MG63 (cell line): Measurements from ENCODE around the gene HECTD4. TPM values are rescaled to one million over a fixed set of nuclear protein-coding genes. Genes with fewer than 3 reads are reported as not detected.
"Not testable (repeated sequence)": the region's sequence is repeated elsewhere in the genome, so short reads cannot be mapped to it uniquely, and the experiment has no call there.

Experiments
- DNase-seq: peaks from one replicate; pipeline ENCODE4 v3.0.0-alpha.2; 2020
- H3K27me3 ChIP-seq: fragments of 250-450 bp; sonication (Bioruptor Pico); 2 replicates; pipeline ENCODE4 v1.5.1; 2020; ENCODE audit warnings: mild to moderate bottlenecking, moderate library complexity
- H3K36me3 ChIP-seq: fragments of 250-450 bp; sonication (Bioruptor Pico); 2 replicates; pipeline ENCODE4 v1.5.1; 2020; ENCODE audit warnings: mild to moderate bottlenecking, moderate library complexity
- H3K4me3 ChIP-seq: fragments of 250-450 bp; sonication (Bioruptor Pico); 2 replicates; pipeline ENCODE4 v1.5.1; 2020; ENCODE audit warnings: mild to moderate bottlenecking, moderate library complexity
- H3K9me3 ChIP-seq: fragments of 250-450 bp; sonication (Bioruptor Pico); 2 replicates; pipeline ENCODE4 v1.5.1; 2020; ENCODE audit warnings: mild to moderate bottlenecking, moderate library complexity
- total RNA-seq: library from RNA; depleted of rRNA; stranded (reverse); fragments of >200 nt; shearing (Covaris generic); gene quantifications from 2 replicates; pipeline ENCODE4 v1.2.3, GENCODE V29; 2014; ENCODE audit warnings: low replicate concordance

The HECTD4 gene
- total RNA-seq, 1 experiment from 2014 or later: 8.0 TPM

- Histone ChIP-seq H3K27me3 (no peaks in the 10 kb centered on the region), H3K36me3 (peaks cover 2% of the 10 kb centered on the region; the same call in 1 of the 2 replicates), H3K4me3 (no peak overlapping the region), H3K9me3 (no peaks in the 10 kb centered on the region)
- no peak for DNase-seq
Measured at GRCh38 chr12:112282920-112283319, 99.3 kb downstream of the HECTD4 start.

GRCh38 chr12:112275836-112276235, 106.4 kb downstream of the HECTD4 start:
- no peaks in the 10 kb centered on the region for H3K27me3 ChIP-seq
- no peak overlapping the region for H3K4me3 ChIP-seq
- no peaks in the 10 kb centered on the region for H3K9me3 ChIP-seq
- no peak for DNase-seq
- H3K36me3 ChIP-seq: peaks cover 14% of the 10 kb centered on the region

GRCh38 chr12:112275207-112275606, 107.0 kb downstream of the HECTD4 start:
- H3K36me3 ChIP-seq: peaks cover 14% of the 10 kb centered on the region
- H3K27me3 ChIP-seq: no peaks in the 10 kb centered on the region
- no peak for DNase-seq
- no peaks in the 10 kb centered on the region for H3K9me3 ChIP-seq
- H3K4me3 ChIP-seq: no peak overlapping the region

GRCh38 chr12:112270673-112271072, 111.6 kb downstream of the HECTD4 start:
- H3K4me3 ChIP-seq: no peak overlapping the region
- no peaks in the 10 kb centered on the region for H3K27me3 ChIP-seq
- no peak for DNase-seq
- peaks cover 12% of the 10 kb centered on the region for H3K36me3 ChIP-seq
- no peaks in the 10 kb centered on the region for H3K9me3 ChIP-seq

- H3K27me3 ChIP-seq: no peaks in the 10 kb centered on the region
- H3K36me3 ChIP-seq: no peaks in the 10 kb centered on the region; the same call in none of the 2 replicates
- no peaks in the 10 kb centered on the region for H3K9me3 ChIP-seq
Measured at GRCh38 chr12:112266473-112266872, 115.8 kb downstream of the HECTD4 start.

GRCh38 chr12:112261559-112261958, 120.7 kb downstream of the HECTD4 start:
- Histone ChIP-seq H3K27me3 (no peaks in the 10 kb centered on the region), H3K36me3 (peaks cover 17% of the 10 kb centered on the region), H3K9me3 (no peaks in the 10 kb centered on the region), H3K4me3 (no peak overlapping the region)
- no peak for DNase-seq

More at GRCh38 chr12:112266473-112266872, 115.8 kb downstream of the HECTD4 start:
- no peak overlapping the region for H3K4me3 ChIP-seq
- DNase-seq: no peak

- Histone ChIP-seq H3K4me3 (no peak overlapping the region), H3K9me3 (no peaks in the 10 kb centered on the region), H3K27me3 (no peaks in the 10 kb centered on the region), H3K36me3 (peaks cover 17% of the 10 kb centered on the region)
- no peak for DNase-seq
Measured at GRCh38 chr12:112258926-112259325, 123.3 kb downstream of the HECTD4 start.

- H3K27me3 ChIP-seq: no peaks in the 10 kb centered on the region
- no peak for DNase-seq
- peaks cover 24% of the 10 kb centered on the region for H3K36me3 ChIP-seq
- no peaks in the 10 kb centered on the region for H3K9me3 ChIP-seq
- H3K4me3 ChIP-seq: no peak overlapping the region
Measured at GRCh38 chr12:112256780-112257179, 125.5 kb downstream of the HECTD4 start.

- Histone ChIP-seq H3K27me3 (no peaks in the 10 kb centered on the region), H3K9me3 (no peaks in the 10 kb centered on the region), H3K36me3 (peaks cover 10% of the 10 kb centered on the region), H3K4me3 (no peak overlapping the region)
- no peak for DNase-seq
Measured at GRCh38 chr12:112252184-112252583, 130.0 kb downstream of the HECTD4 start.

- not testable (repeated sequence) for H3K36me3 ChIP-seq, H3K27me3 ChIP-seq, H3K9me3 ChIP-seq, H3K4me3 ChIP-seq, DNase-seq
Measured at GRCh38 chr12:112244902-112245301, 137.3 kb downstream of the HECTD4 start.

- Histone ChIP-seq H3K9me3 (no peaks in the 10 kb centered on the region), H3K36me3 (peaks cover 7% of the 10 kb centered on the region), H3K4me3 (no peak overlapping the region), H3K27me3 (no peaks in the 10 kb centered on the region)
- DNase-seq: no peak
Measured at GRCh38 chr12:112243255-112244110, 138.7 kb downstream of the HECTD4 start.

- peaks cover 7% of the 10 kb centered on the region for H3K36me3 ChIP-seq
- no peak for DNase-seq
- no peaks in the 10 kb centered on the region for H3K9me3 ChIP-seq
Measured at GRCh38 chr12:112241176-112241575, 141.1 kb downstream of the HECTD4 start.

GRCh38 chr12:112239881-112240280, 142.3 kb downstream of the HECTD4 start:
- DNase-seq: no peak
- Histone ChIP-seq H3K9me3 (no peaks in the 10 kb centered on the region), H3K36me3 (peaks cover 14% of the 10 kb centered on the region)

More at GRCh38 chr12:112241176-112241575, 141.1 kb downstream of the HECTD4 start:
- H3K4me3 ChIP-seq: no peak overlapping the region
- H3K27me3 ChIP-seq: no peaks in the 10 kb centered on the region

GRCh38 chr12:112239020-112239419, 143.2 kb downstream of the HECTD4 start:
- Histone ChIP-seq H3K9me3 (no peaks in the 10 kb centered on the region), H3K4me3 (no peak overlapping the region), H3K27me3 (no peaks in the 10 kb centered on the region), H3K36me3 (peaks cover 20% of the 10 kb centered on the region)
- DNase-seq: no peak

More at GRCh38 chr12:112239881-112240280, 142.3 kb downstream of the HECTD4 start:
- H3K27me3 ChIP-seq: no peaks in the 10 kb centered on the region
- H3K4me3 ChIP-seq: no peak overlapping the region

GRCh38 chr12:112238441-112238840, 143.8 kb downstream of the HECTD4 start:
- H3K36me3 ChIP-seq: peaks cover 20% of the 10 kb centered on the region
- H3K9me3 ChIP-seq: no peaks in the 10 kb centered on the region
- no peaks in the 10 kb centered on the region for H3K27me3 ChIP-seq
- no peak for DNase-seq
- no peak overlapping the region for H3K4me3 ChIP-seq

- peaks cover 20% of the 10 kb centered on the region for H3K36me3 ChIP-seq
- no peaks in the 10 kb centered on the region for H3K27me3 ChIP-seq
- no peak for DNase-seq
- H3K9me3 ChIP-seq: no peaks in the 10 kb centered on the region
- no peak overlapping the region for H3K4me3 ChIP-seq
Measured at GRCh38 chr12:112236786-112237185, 145.4 kb downstream of the HECTD4 start.

- Histone ChIP-seq H3K27me3 (no peaks in the 10 kb centered on the region), H3K4me3 (no peak overlapping the region), H3K36me3 (peaks cover 20% of the 10 kb centered on the region), H3K9me3 (no peaks in the 10 kb centered on the region)
- DNase-seq: no peak
Measured at GRCh38 chr12:112236386-112236785, 145.8 kb downstream of the HECTD4 start.

- peaks cover 24% of the 10 kb centered on the region for H3K36me3 ChIP-seq
- no peak overlapping the region for H3K4me3 ChIP-seq
- no peaks in the 10 kb centered on the region for H3K9me3 ChIP-seq
- DNase-seq: no peak
- no peaks in the 10 kb centered on the region for H3K27me3 ChIP-seq
Measured at GRCh38 chr12:112234303-112234702, 147.9 kb downstream of the HECTD4 start.
